ENCODE results near the gene GLCE.

GLCE gene

GRCh38 chr15:69160141-69160993 is at the start of gene GLCE:
GLCE (plus strand) TSS chr15:69160635; CDS start chr15:69255807, 95,172 bp downstream.
- peak; percentile 30 to 98 (median 92) for DNase-seq

GRCh38 chr15:69114331-69114928 is 46.0 kb upstream of the GLCE start:
- DNase-seq, result no peak

GRCh38 chr15:69115031-69115430 is 45.4 kb upstream of the GLCE start:
- no peak for DNase-seq

GRCh38 chr15:69116391-69116790 is 44.0 kb upstream of the GLCE start:
- no peak for DNase-seq

- DNase-seq, result peak in 1 of 51 donors; percentile 19
Observed at GRCh38 chr15:69117431-69117871, 43.0 kb upstream of the GLCE start.

GRCh38 chr15:69118089-69118488 is 42.3 kb upstream of the GLCE start:
- DNase-seq, result peak in 1 of 51 donors; percentile 24

- no peak for DNase-seq
Observed at GRCh38 chr15:69119001-69119400, 41.4 kb upstream of the GLCE start.

GRCh38 chr15:69119683-69120395 is 40.6 kb upstream of the GLCE start:
- no peak for DNase-seq

- DNase-seq, result no peak
Observed at GRCh38 chr15:69120732-69121131, 39.7 kb upstream of the GLCE start.

GRCh38 chr15:69121198-69121828 is 39.1 kb upstream of the GLCE start:
- no peak for DNase-seq

GRCh38 chr15:69125236-69125635 is 35.2 kb upstream of the GLCE start:
- no peak for DNase-seq

- no peak for DNase-seq
Observed at GRCh38 chr15:69126054-69126469, 34.4 kb upstream of the GLCE start.

GRCh38 chr15:69127306-69127705 is 33.1 kb upstream of the GLCE start:
- no peak for DNase-seq

- DNase-seq, result peak in 5 of 51 donors; percentile 4 to 54 (median 23)
Observed at GRCh38 chr15:69128667-69129311, 31.6 kb upstream of the GLCE start.

- DNase-seq, result peak in 5 of 51 donors; percentile 10 to 32 (median 11)
Observed at GRCh38 chr15:69131362-69132220, 28.8 kb upstream of the GLCE start.

GRCh38 chr15:69132430-69132829 is 28.0 kb upstream of the GLCE start:
- DNase-seq, result no peak

GRCh38 chr15:69132977-69133861 is 27.2 kb upstream of the GLCE start:
- no peak for DNase-seq

- DNase-seq, result no peak
Observed at GRCh38 chr15:69133862-69134519, 26.4 kb upstream of the GLCE start.

GRCh38 chr15:69134791-69135190 is 25.6 kb upstream of the GLCE start:
- no peak for DNase-seq
